ENCODE data around the gene RFX8. TPM values are rescaled to one million over a fixed set of nuclear protein-coding genes. Genes with fewer than 3 reads are reported as not detected.

Gene RFX8
- total RNA-seq, 1 donor from 2014 or later, result not detected

GRCh38 chr2:101382442-101382841, 92.5 kb downstream of the RFX8 start:
- no peak for DNase-seq (ENCODE audit: low spot score, unreplicated experiment)
- Mint-ChIP-seq H3K4me3 (ENCODE audit: low read depth) (no peak overlapping the region), H3K27ac (no peak overlapping the region), H3K9me3 (ENCODE audit: low read depth) (no peaks in the 10 kb centered on the region), H3K27me3 (peaks cover 54% of the 10 kb centered on the region), H3K4me1 (ENCODE audit: low read depth) (no peaks in the 10 kb centered on the region), H3K36me3 (ENCODE audit: insufficient read depth) (no peaks in the 10 kb centered on the region)
- no peak for TF ChIP-seq CTCF (IDR thresholded peaks at IDR 0.05; ENCODE audit: unreplicated experiment)

- Mint-ChIP-seq H3K27ac (no peak overlapping the region), H3K4me3 (ENCODE audit: low read depth) (no peak overlapping the region), H3K27me3 (peaks cover 42% of the 10 kb centered on the region), H3K36me3 (ENCODE audit: insufficient read depth) (no peaks in the 10 kb centered on the region), H3K4me1 (ENCODE audit: low read depth) (no peaks in the 10 kb centered on the region), H3K9me3 (ENCODE audit: low read depth) (no peaks in the 10 kb centered on the region)
- DNase-seq (ENCODE audit: low spot score, unreplicated experiment), result no peak
- TF ChIP-seq CTCF (IDR thresholded peaks at IDR 0.05; ENCODE audit: unreplicated experiment), result no peak
Measured at GRCh38 chr2:101380376-101380775, 94.5 kb downstream of the RFX8 start.

GRCh38 chr2:101379091-101379490, 95.8 kb downstream of the RFX8 start:
- Mint-ChIP-seq H3K36me3 (ENCODE audit: insufficient read depth) (no peaks in the 10 kb centered on the region), H3K27me3 (peaks cover 31% of the 10 kb centered on the region), H3K4me1 (ENCODE audit: low read depth) (no peaks in the 10 kb centered on the region), H3K27ac (no peak overlapping the region), H3K9me3 (ENCODE audit: low read depth) (no peaks in the 10 kb centered on the region), H3K4me3 (ENCODE audit: low read depth) (no peak overlapping the region)
- no peak for TF ChIP-seq CTCF (IDR thresholded peaks at IDR 0.05; ENCODE audit: unreplicated experiment)
- no peak for DNase-seq (ENCODE audit: low spot score, unreplicated experiment)

GRCh38 chr2:101375653-101376052, 99.3 kb downstream of the RFX8 start:
- no peaks in the 10 kb centered on the region for H3K36me3 Mint-ChIP-seq (ENCODE audit: insufficient read depth)
- no peak for TF ChIP-seq CTCF (IDR thresholded peaks at IDR 0.05; ENCODE audit: unreplicated experiment)
- no peak overlapping the region for H3K4me3 Mint-ChIP-seq (ENCODE audit: low read depth)
- H3K4me1 Mint-ChIP-seq (ENCODE audit: low read depth), result no peaks in the 10 kb centered on the region
- H3K27me3 Mint-ChIP-seq, result peaks cover 25% of the 10 kb centered on the region
- H3K9me3 Mint-ChIP-seq (ENCODE audit: low read depth), result peaks cover 5% of the 10 kb centered on the region
- no peak overlapping the region for H3K27ac Mint-ChIP-seq
- no peak for DNase-seq (ENCODE audit: low spot score, unreplicated experiment)

GRCh38 chr2:101374821-101375561, 99.9 kb downstream of the RFX8 start:
- Mint-ChIP-seq H3K27me3 (peaks cover 27% of the 10 kb centered on the region), H3K4me3 (ENCODE audit: low read depth) (no peak overlapping the region), H3K27ac (no peak overlapping the region), H3K4me1 (ENCODE audit: low read depth) (no peaks in the 10 kb centered on the region), H3K9me3 (ENCODE audit: low read depth) (peaks cover 5% of the 10 kb centered on the region), H3K36me3 (ENCODE audit: insufficient read depth) (no peaks in the 10 kb centered on the region)
- DNase-seq (ENCODE audit: low spot score, unreplicated experiment), result no peak
- TF ChIP-seq CTCF (IDR thresholded peaks at IDR 0.05; ENCODE audit: unreplicated experiment), result no peak

Data from progenitor cell of endocrine pancreas (in vitro differentiated cells).